Naive thymus-derived CD4-positive, alpha-beta T cell (primary cell): ENCODE data around the gene PRPF19. TPM values are rescaled to one million over a fixed set of nuclear protein-coding genes. Genes with fewer than 3 reads are reported as not detected.
A peak's percentile ranks its signal among the peaks of the same experiment; 100 is the strongest.

Experiments
- ATAC-seq: fragments of 150-1000 bp; cut with Tn5 transposase; 2 replicates; pipeline ENCODE4 v1.10.0; 2021; ENCODE audit warnings: mild to moderate bottlenecking, moderate library complexity
- CTCF ChIA-PET: fragments of 350-600 bp; sonication (Branson Sonifier 250); formaldehyde crosslinking; loops from one replicate; lab custom pipeline; 2021; ENCODE audit warnings: antibody characterized with exemption; lab: Charles Lee
- POLR2A ChIA-PET: fragments of 350-600 bp; sonication (Branson Sonifier 250); formaldehyde crosslinking; loops from one replicate; lab custom pipeline; 2021; ENCODE audit warnings: antibody characterized with exemption, inconsistent platforms; lab: Charles Lee
- DNase-seq, 9 donors: peaks; one replicate each; pipeline versions ENCODE4 v3.0.0 to v3.0.0-alpha.2; 2020 to 2022; ENCODE audit warnings: mixed read lengths in 1 of 9
- H3K27ac ChIP-seq: one replicate; pipeline ENCODE4 v1.7.0; 2013; ENCODE audit warnings: mild to moderate bottlenecking, low read depth, low read length, moderate library complexity
- H3K27me3 ChIP-seq, 2 donors: one replicate each; pipeline ENCODE4 v1.7.0; 2013; ENCODE audit warnings: low read length in 2 of 2, mild to moderate bottlenecking in 2 of 2, moderate library complexity in 2 of 2; ENCODE audit not compliant: control insufficient read depth in 2 of 2, insufficient read depth in 2 of 2
- H3K36me3 ChIP-seq, 3 experiments: 1 replicate in 2 of 3; 2 replicates in 1 of 3; pipeline ENCODE4 v1.7.0; 2013; ENCODE audit warnings: low read length in 3 of 3, mild to moderate bottlenecking in 3 of 3, moderate library complexity in 1 of 3; ENCODE audit not compliant: insufficient read depth in 3 of 3, control insufficient read depth in 2 of 3
- H3K4me1 ChIP-seq, 2 donors: one replicate each; pipeline ENCODE4 v1.7.0; 2013; ENCODE audit warnings: low read length in 2 of 2, mild to moderate bottlenecking in 2 of 2, moderate library complexity in 1 of 2; ENCODE audit not compliant: control insufficient read depth in 2 of 2, insufficient read depth in 2 of 2
- H3K4me3 ChIP-seq: 2 replicates; pipeline ENCODE4 v1.7.0; 2013; ENCODE audit warnings: mild to moderate bottlenecking, low read length
- H3K9me3 ChIP-seq, 3 experiments: 1 replicate in 2 of 3; 2 replicates in 1 of 3; pipeline ENCODE4 v1.7.0; 2013; ENCODE audit warnings: low read length in 3 of 3; ENCODE audit not compliant: control insufficient read depth in 2 of 3
- H3K27ac Mint-ChIP-seq, 9 donors: one replicate each; pipeline ENCODE4 v1.8.0; 2020 to 2022; ENCODE audit warnings: mixed read lengths in 9 of 9, mild to moderate bottlenecking in 8 of 9, moderate library complexity in 5 of 9, inconsistent platforms in 2 of 9
- H3K27me3 Mint-ChIP-seq, 5 donors: one replicate each; pipeline ENCODE4 v1.8.0; 2021 to 2022; ENCODE audit warnings: mixed read lengths in 5 of 5, mild to moderate bottlenecking in 1 of 5
- H3K36me3 Mint-ChIP-seq, 5 donors: one replicate each; pipeline ENCODE4 v1.8.0; 2020 to 2022; ENCODE audit warnings: mixed read lengths in 5 of 5, mild to moderate bottlenecking in 3 of 5, inconsistent platforms in 1 of 5
- H3K4me1 Mint-ChIP-seq, 7 donors: one replicate each; pipeline ENCODE4 v1.8.0; 2020 to 2022; ENCODE audit warnings: mixed read lengths in 7 of 7, mild to moderate bottlenecking in 3 of 7, inconsistent platforms in 1 of 7
- H3K4me3 Mint-ChIP-seq, 10 donors: one replicate each; pipeline ENCODE4 v1.8.0; 2020 to 2022; ENCODE audit warnings: mild to moderate bottlenecking in 10 of 10, mixed read lengths in 10 of 10, moderate library complexity in 6 of 10, inconsistent platforms in 2 of 10
- H3K9me3 Mint-ChIP-seq, 11 donors: one replicate each; pipeline ENCODE4 v1.8.0; 2020 to 2022; ENCODE audit warnings: mixed read lengths in 11 of 11, mild to moderate bottlenecking in 4 of 11, inconsistent platforms in 1 of 11, moderate library complexity in 1 of 11
- intact Hi-C, 2 donors: fragments of 100-400 bp; cut with micrococcal nuclease; formaldehyde crosslinking; loops; one replicate each; pipeline ENCODE4 v1.15.1; 2023
- polyA plus RNA-seq, 2 donors: library from polyadenylated mRNA; unstranded; fragments of 300-500 nt; fragmentation: Illumina TruSeq; gene quantifications; one replicate each; pipeline ENCODE4 v1.2.3, GENCODE V29; 2021
- total RNA-seq, 6 experiments: library from RNA in 5 of 6; stranded (reverse) in 5 of 6; gene quantifications; 1 replicate in 5 of 6; 2 replicates in 1 of 6; pipeline ENCODE4 v1.2.3 and lab custom pipeline; 2021 to 2026

Gene PRPF19
- total and polyA plus RNA-seq, 7 experiments from 2014 or later: 17.9 to 139 (median 76.6) TPM

DNA sequence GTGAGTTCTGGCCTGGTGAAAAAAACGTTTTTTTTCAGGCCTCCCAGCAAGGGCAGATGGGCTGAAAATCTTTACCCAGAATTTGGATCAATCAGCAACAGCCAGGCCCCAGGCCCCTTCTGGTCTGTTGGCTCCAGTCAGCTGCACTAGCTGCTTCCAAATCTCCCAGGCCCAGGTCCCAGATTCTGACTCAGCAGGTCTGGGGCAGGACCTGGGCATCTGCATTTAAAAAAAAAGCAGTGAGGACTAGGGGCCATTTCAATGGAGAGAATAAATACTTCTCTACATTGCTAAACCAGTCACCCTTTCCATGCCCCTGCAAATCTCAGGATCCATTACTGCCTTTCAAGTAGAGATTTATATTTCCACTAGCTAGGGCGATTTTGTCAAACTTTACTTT, 41.3 kb upstream of the PRPF19 start:
- Histone ChIP-seq H3K4me1 (peaks cover 0 to 16% of the 10 kb centered on the region in 2 donors), H3K4me3 (no peak overlapping the region), H3K27ac (no peak overlapping the region), H3K36me3 (peaks cover 0 to 9% (median 4%) of the 10 kb centered on the region in 3 experiments), H3K9me3 (no peaks in the 10 kb centered on the region), H3K27me3 (no peaks in the 10 kb centered on the region)
- Mint-ChIP-seq H3K4me1 (peaks cover 12 to 29% (median 25%) of the 10 kb centered on the region in 7 donors), H3K9me3 (no peaks in the 10 kb centered on the region), H3K36me3 (peaks cover 0 to 26% (median 4%) of the 10 kb centered on the region in 5 donors), H3K27me3 (peaks cover 0 to 34% (median 0%) of the 10 kb centered on the region in 5 donors), H3K4me3 (no peak overlapping the region), H3K27ac (no peak overlapping the region)
- ChIA-PET CTCF (interaction anchor here (0.6 kb wide), 1 partner anchor 28 kb away, joined by 3 read pairs; no protein-coding TSS in a partner anchor), POLR2A (no interaction called here)
- intact Hi-C loops: no loop called here
- ATAC-seq (no peak), DNase-seq (no peak)

GRCh38 chr11:60946601-60947264, 40.3 kb upstream of the PRPF19 start:
- no peaks in the 10 kb centered on the region for H3K9me3 Mint-ChIP-seq
- Histone ChIP-seq H3K27me3 (no peaks in the 10 kb centered on the region), H3K27ac (no peak overlapping the region), H3K9me3 (no peaks in the 10 kb centered on the region), H3K36me3 (peaks cover 0 to 10% (median 4%) of the 10 kb centered on the region in 3 experiments), H3K4me3 (no peak overlapping the region), H3K4me1 (peaks cover 0 to 7% of the 10 kb centered on the region in 2 donors)
- ATAC-seq (no peak), DNase-seq (no peak)
- H3K27ac Mint-ChIP-seq: no peak overlapping the region
- H3K4me1 Mint-ChIP-seq: peaks cover 2 to 22% (median 17%) of the 10 kb centered on the region in 7 donors
- ChIA-PET POLR2A (interaction anchor here (0.8 kb wide), 1 partner anchor 13 kb away, joined by 4 read pairs; no protein-coding TSS in a partner anchor), CTCF (interaction anchor here (0.7 kb wide), 1 partner anchor 33 kb away, joined by 3 read pairs; no protein-coding TSS in a partner anchor)
- intact Hi-C loops: no loop called here
- peaks cover 0 to 26% (median 4%) of the 10 kb centered on the region in 5 donors for H3K36me3 Mint-ChIP-seq
- no peak overlapping the region for H3K4me3 Mint-ChIP-seq
- H3K27me3 Mint-ChIP-seq: peaks cover 0 to 24% (median 0%) of the 10 kb centered on the region in 5 donors

- H3K27me3 ChIP-seq: no peaks in the 10 kb centered on the region
- no peaks in the 10 kb centered on the region for H3K9me3 ChIP-seq
- ChIA-PET POLR2A (interaction anchor here (0.6 kb wide), 1 partner anchor 168 kb away, joined by 4 read pairs; no protein-coding TSS in a partner anchor), CTCF (interaction anchor here (1.0 to 1.4 kb wide), 2 partner anchors 19 to 21 kb away, joined by 3 read pairs; no protein-coding TSS in a partner anchor)
- DNase-seq: no peak
- peaks cover 0 to 17% (median 4%) of the 10 kb centered on the region in 3 experiments for H3K36me3 ChIP-seq
- H3K4me3 ChIP-seq: no peak overlapping the region
- Mint-ChIP-seq H3K27ac (peak overlapping the region in 1 of 9 donors; percentile 38), H3K27me3 (peaks cover 0 to 17% (median 0%) of the 10 kb centered on the region in 5 donors), H3K36me3 (peaks cover 0 to 35% (median 4%) of the 10 kb centered on the region in 5 donors), H3K4me3 (no peak overlapping the region), H3K4me1 (peaks cover 7 to 20% (median 15%) of the 10 kb centered on the region in 7 donors), H3K9me3 (no peaks in the 10 kb centered on the region)
- intact Hi-C loops: no loop called here
- H3K27ac ChIP-seq: no peak overlapping the region
- ATAC-seq: no peak
- peaks cover 0 to 4% of the 10 kb centered on the region in 2 donors for H3K4me1 ChIP-seq
These were observed 38.9 kb upstream of the PRPF19 start for GRCh38 chr11:60945295-60945667.

- Mint-ChIP-seq H3K4me3 (no peak overlapping the region), H3K9me3 (no peaks in the 10 kb centered on the region), H3K27me3 (peaks cover 0 to 12% (median 0%) of the 10 kb centered on the region in 5 donors), H3K4me1 (peaks cover 9 to 17% (median 11%) of the 10 kb centered on the region in 7 donors), H3K27ac (peak overlapping the region in 1 of 9 donors; percentile 17), H3K36me3 (peaks cover 0 to 35% (median 4%) of the 10 kb centered on the region in 5 donors)
- ATAC-seq: peak; percentile 51
- Histone ChIP-seq H3K27ac (no peak overlapping the region), H3K9me3 (no peaks in the 10 kb centered on the region), H3K4me3 (no peak overlapping the region), H3K27me3 (no peaks in the 10 kb centered on the region), H3K36me3 (peaks cover 0 to 23% (median 4%) of the 10 kb centered on the region in 3 experiments), H3K4me1 (no peaks in the 10 kb centered on the region)
- ChIA-PET CTCF (interaction anchor here (1.0 to 1.4 kb wide), 2 partner anchors 20 to 21 kb away, joined by 3 read pairs; no protein-coding TSS in a partner anchor), POLR2A (interaction anchor here (0.6 kb wide), 1 partner anchor 169 kb away, joined by 4 read pairs; no protein-coding TSS in a partner anchor)
- DNase-seq: no peak
- intact Hi-C loops: no loop called here
These were observed 38.3 kb upstream of the PRPF19 start for GRCh38 chr11:60944490-60945294.

DNA sequence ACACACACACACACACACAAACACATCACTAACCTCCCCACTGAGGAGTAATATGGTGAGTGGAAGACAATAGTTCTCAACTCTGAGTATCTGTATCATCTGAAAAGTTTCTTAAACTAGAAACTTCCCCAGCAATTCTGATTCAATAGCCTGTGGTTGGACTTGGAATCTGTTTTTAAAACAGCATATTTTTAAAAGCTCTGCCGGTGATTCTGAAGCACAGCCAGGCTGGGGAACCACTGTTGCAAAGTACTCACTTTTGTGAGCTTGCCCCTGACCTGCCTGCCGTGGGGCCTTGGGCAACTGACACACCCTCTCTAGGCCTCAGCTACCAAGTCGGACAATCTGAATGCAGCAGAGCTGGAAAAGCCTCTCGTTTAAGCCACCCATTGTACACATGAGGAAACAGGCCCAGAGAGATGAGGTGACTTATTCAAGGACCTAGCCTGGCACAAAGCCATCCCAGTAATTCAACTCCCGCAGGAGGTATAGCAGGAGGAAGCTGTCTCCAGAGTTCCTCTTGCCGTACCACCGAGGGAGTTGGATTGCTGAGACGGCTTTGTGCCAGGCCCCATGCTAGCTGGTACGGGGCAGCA, 36.7 kb upstream of the PRPF19 start:
- H3K27me3 ChIP-seq: no peaks in the 10 kb centered on the region
- Mint-ChIP-seq H3K36me3 (peaks cover 0 to 43% (median 4%) of the 10 kb centered on the region in 5 donors), H3K9me3 (no peaks in the 10 kb centered on the region), H3K4me3 (no peak overlapping the region), H3K4me1 (peaks cover 0 to 14% (median 0%) of the 10 kb centered on the region in 7 donors), H3K27me3 (peaks cover 0 to 3% (median 0%) of the 10 kb centered on the region in 5 donors), H3K27ac (peak overlapping the region in 1 of 9 donors; percentile 14)
- intact Hi-C loops: no loop called here
- POLR2A ChIA-PET: interaction anchor here (0.9 kb wide), 1 partner anchor 245 kb away, joined by 3 read pairs; no protein-coding TSS in a partner anchor
- H3K36me3 ChIP-seq: peaks cover 0 to 28% (median 4%) of the 10 kb centered on the region in 3 experiments
- CTCF ChIA-PET: interaction anchor here (0.5 to 1.0 kb wide), 3 partner anchors 28 to 500 kb away, joined by 3 to 4 read pairs (median 4); no protein-coding TSS in a partner anchor
- no peak overlapping the region for H3K4me3 ChIP-seq
- H3K9me3 ChIP-seq: no peaks in the 10 kb centered on the region
- ATAC-seq (no peak), DNase-seq (no peak)
- H3K27ac ChIP-seq: no peak overlapping the region
- no peaks in the 10 kb centered on the region for H3K4me1 ChIP-seq

GRCh38 chr11:60942219-60942618, 35.8 kb upstream of the PRPF19 start:
- POLR2A ChIA-PET: interaction anchor here (1.2 kb wide), 1 partner anchor 9 kb away, joined by 3 read pairs; no protein-coding TSS in a partner anchor
- Mint-ChIP-seq H3K4me1 (peaks cover 0 to 14% (median 0%) of the 10 kb centered on the region in 7 donors), H3K27me3 (peaks cover 0 to 3% (median 0%) of the 10 kb centered on the region in 5 donors), H3K4me3 (no peak overlapping the region), H3K36me3 (peaks cover 0 to 46% (median 4%) of the 10 kb centered on the region in 5 donors), H3K9me3 (no peaks in the 10 kb centered on the region), H3K27ac (no peak overlapping the region)
- H3K36me3 ChIP-seq: peaks cover 0 to 28% (median 4%) of the 10 kb centered on the region in 3 experiments
- no peak overlapping the region for H3K27ac ChIP-seq
- CTCF ChIA-PET: interaction anchor here (1.0 to 1.4 kb wide), 2 partner anchors 27 to 245 kb away, joined by 3 to 4 read pairs; no protein-coding TSS in a partner anchor
- H3K27me3 ChIP-seq: no peaks in the 10 kb centered on the region
- H3K9me3 ChIP-seq: no peaks in the 10 kb centered on the region
- DNase-seq: no peak
- no peak overlapping the region for H3K4me3 ChIP-seq
- H3K4me1 ChIP-seq: no peaks in the 10 kb centered on the region
- no peak for ATAC-seq
- intact Hi-C loops: no loop called here
